Vagina (tissue), 2 donors: Measurements from ENCODE around the gene SEPHS1.

ENCODE experiments used
- POLR2A ChIP-seq, 2 donors: fragments of 450-650 bp; IDR thresholded peaks; one replicate each; pipeline ENCODE4 v1.6.1; 2017; ENCODE audit warnings: antibody characterized with exemption in 2 of 2, mild to moderate bottlenecking in 2 of 2, moderate library complexity in 2 of 2
- TF ChIP-seq, protein P1 (sequence below), 3 experiments: fragments of 450-650 bp in 2 of 3; fragments of 200-600 bp in 1 of 3; sonication (generic) in 1 of 3; IDR thresholded peaks; one replicate each; pipeline ENCODE4 v1.5.1; 2017 to 2019; ENCODE audit warnings: antibody characterized with exemption in 3 of 3, mild to moderate bottlenecking in 2 of 3, moderate library complexity in 2 of 3

DNA sequence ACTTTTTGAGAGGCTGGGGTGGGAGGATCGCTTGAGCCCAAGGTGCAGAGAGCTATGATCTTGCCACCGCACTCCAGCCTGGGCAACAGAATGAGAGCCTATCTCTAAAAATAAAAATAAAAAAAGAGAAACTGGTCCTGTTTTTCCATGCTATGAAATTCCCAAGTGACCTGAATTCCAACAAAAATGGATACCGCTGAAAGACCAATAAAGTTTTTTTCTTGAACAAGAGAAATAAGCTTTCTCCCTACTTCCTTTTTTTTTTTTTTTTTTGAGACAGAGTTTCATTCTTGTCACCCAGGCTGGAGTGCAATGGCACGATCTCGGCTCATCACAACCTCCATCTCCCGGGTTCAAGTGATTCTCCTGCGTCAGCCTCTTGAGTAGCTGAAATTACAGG, 12.5 kb upstream of the SEPHS1 start:
- no peak for TF ChIP-seq POLR2A (IDR thresholded peaks at IDR 0.05)
- TF ChIP-seq, protein P1, sequence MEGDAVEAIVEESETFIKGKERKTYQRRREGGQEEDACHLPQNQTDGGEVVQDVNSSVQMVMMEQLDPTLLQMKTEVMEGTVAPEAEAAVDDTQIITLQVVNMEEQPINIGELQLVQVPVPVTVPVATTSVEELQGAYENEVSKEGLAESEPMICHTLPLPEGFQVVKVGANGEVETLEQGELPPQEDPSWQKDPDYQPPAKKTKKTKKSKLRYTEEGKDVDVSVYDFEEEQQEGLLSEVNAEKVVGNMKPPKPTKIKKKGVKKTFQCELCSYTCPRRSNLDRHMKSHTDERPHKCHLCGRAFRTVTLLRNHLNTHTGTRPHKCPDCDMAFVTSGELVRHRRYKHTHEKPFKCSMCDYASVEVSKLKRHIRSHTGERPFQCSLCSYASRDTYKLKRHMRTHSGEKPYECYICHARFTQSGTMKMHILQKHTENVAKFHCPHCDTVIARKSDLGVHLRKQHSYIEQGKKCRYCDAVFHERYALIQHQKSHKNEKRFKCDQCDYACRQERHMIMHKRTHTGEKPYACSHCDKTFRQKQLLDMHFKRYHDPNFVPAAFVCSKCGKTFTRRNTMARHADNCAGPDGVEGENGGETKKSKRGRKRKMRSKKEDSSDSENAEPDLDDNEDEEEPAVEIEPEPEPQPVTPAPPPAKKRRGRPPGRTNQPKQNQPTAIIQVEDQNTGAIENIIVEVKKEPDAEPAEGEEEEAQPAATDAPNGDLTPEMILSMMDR (IDR thresholded peaks at IDR 0.05): no peak
